Smooth muscle cell (in vitro differentiated cells): Measurements from ENCODE around the gene TMC1. TPM values are rescaled to one million over a fixed set of nuclear protein-coding genes. Genes with fewer than 3 reads are reported as not detected.

ENCODE experiments used
- DNase-seq: peaks from one replicate; lab custom pipeline; 2025; ENCODE audit not compliant: unreplicated experiment; lab: John Stamatoyannopoulos, UW
- H2AFZ ChIP-seq: fragments of 200-600 bp; sonication (generic); 2 replicates; pipeline ENCODE4 v1.6.0; 2016; ENCODE audit warnings: antibody characterized with exemption, low read depth, mild to moderate bottlenecking
- H3F3A ChIP-seq: fragments of 200-600 bp; sonication (generic); 2 replicates; pipeline ENCODE4 v1.6.0; 2017; ENCODE audit warnings: antibody characterized with exemption, low read depth
- H3K27ac ChIP-seq: fragments of 200-600 bp; sonication (generic); 2 replicates; pipeline ENCODE4 v1.5.1; 2016; ENCODE audit warnings: low read depth, mild to moderate bottlenecking
- H3K27me3 ChIP-seq: fragments of 200-600 bp; sonication (generic); 2 replicates; pipeline ENCODE4 v1.6.1; 2016; ENCODE audit warnings: low read depth, mild to moderate bottlenecking
- H3K36me3 ChIP-seq: fragments of 200-600 bp; sonication (generic); 2 replicates; pipeline ENCODE4 v1.5.1; 2016; ENCODE audit warnings: low read depth
- H3K4me1 ChIP-seq: fragments of 200-600 bp; sonication (generic); 2 replicates; pipeline ENCODE4 v1.5.1; 2016; ENCODE audit warnings: low read depth
- H3K4me2 ChIP-seq: fragments of 200-600 bp; sonication (generic); 2 replicates; pipeline ENCODE4 v1.6.0; 2016; ENCODE audit warnings: mild to moderate bottlenecking
- H3K4me3 ChIP-seq: fragments of 200-600 bp; sonication (generic); 2 replicates; pipeline ENCODE4 v1.5.1; 2016; ENCODE audit warnings: mild to moderate bottlenecking
- H3K79me2 ChIP-seq: fragments of 200-600 bp; sonication (generic); 2 replicates; pipeline ENCODE4 v1.6.0; 2016; ENCODE audit warnings: low read depth, mild to moderate bottlenecking
- H3K9ac ChIP-seq: fragments of 200-600 bp; sonication (generic); 2 replicates; pipeline ENCODE4 v1.6.0; 2016; ENCODE audit warnings: low read depth
- H3K9me3 ChIP-seq: fragments of 200-600 bp; sonication (generic); replicated peaks from 2 replicates; pipeline ENCODE4 v1.5.1; 2016; ENCODE audit warnings: low read depth
- H4K20me1 ChIP-seq: fragments of 200-600 bp; sonication (generic); 2 replicates; pipeline ENCODE4 v1.6.0; 2016; ENCODE audit warnings: low read depth
- CTCF ChIP-seq: fragments of 200-600 bp; sonication (generic); IDR thresholded peaks from 2 replicates; pipeline ENCODE4 v1.5.1; 2017; ENCODE audit warnings: borderline replicate concordance, mild to moderate bottlenecking, antibody characterized with exemption; ENCODE audit not compliant: insufficient read depth, poor library complexity, severe bottlenecking
- WGBS: methylation state at CpG from one replicate; pipeline ENCODE4 v1.1.7; 2016; ENCODE audit warnings: low lambda C conversion rate; 5-methylcytosine and 5-hydroxymethylcytosine counted together
- polyA plus RNA-seq: library from polyadenylated mRNA; unstranded; fragments of >200 nt; fragmentation: Nextera tagmentation; extraction: Ambion mirVana; gene quantifications from 2 replicates; pipeline ENCODE4 v1.2.1, GENCODE V29; 2016
- total RNA-seq: library from RNA; depleted of rRNA; stranded (reverse); fragments of >200 nt; gene quantifications from 2 replicates; pipeline ENCODE4 v1.2.3, GENCODE V29; 2014

TMC1 gene
- total and polyA plus RNA-seq, 2 experiments from 2014 or later = not detected

DNA sequence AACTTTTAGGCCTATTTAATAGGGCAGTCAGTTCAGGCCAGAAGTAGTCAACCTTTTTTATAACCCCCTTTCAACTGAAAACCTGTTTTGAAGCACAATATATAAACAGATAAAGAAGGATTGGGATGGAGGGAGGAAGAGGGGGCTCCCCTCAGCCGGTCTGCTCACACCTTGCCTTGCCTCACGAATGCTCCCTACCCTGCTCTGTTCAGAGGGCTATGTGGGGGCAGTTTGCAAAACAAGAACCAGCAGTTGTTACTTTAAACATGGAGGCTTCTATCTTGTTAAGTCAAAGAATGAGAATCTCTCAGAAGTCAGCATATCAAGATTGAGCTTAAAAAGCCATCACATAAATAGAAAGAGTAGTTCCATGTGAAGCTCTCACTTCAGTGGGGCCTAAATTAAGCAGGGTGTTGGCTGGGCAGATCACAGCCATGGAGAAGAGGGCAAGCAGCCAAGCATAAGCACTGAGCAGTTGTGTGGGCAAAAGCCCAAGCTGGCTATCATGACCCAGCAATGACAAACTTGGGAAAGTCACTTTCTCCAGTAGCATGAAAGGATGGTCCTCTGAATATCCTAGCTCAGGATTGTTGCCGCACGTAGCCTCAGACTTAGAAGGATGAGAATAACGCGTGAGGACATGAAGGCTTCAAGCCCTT lies 360.8 kb downstream of the TMC1 start:
- H3K27ac ChIP-seq = no peak overlapping the region
- no peak overlapping the region for H3K4me3 ChIP-seq
- H4K20me1 ChIP-seq = no peaks in the 10 kb centered on the region
- H3K9ac ChIP-seq = no peak overlapping the region
- no peaks in the 10 kb centered on the region for H3K36me3 ChIP-seq
- no peak for DNase-seq
- no peak for TF ChIP-seq CTCF
- H3K4me2 ChIP-seq = no peak overlapping the region
- no peaks in the 10 kb centered on the region for H3K79me2 ChIP-seq
- no peaks in the 10 kb centered on the region for H3K9me3 ChIP-seq
- H3K27me3 ChIP-seq = no peaks in the 10 kb centered on the region
- no peaks in the 10 kb centered on the region for H3K4me1 ChIP-seq
- no peak overlapping the region for H2AFZ ChIP-seq
- 94% methylated on average over 6 of the region's 6 CpGs for WGBS
- no peaks in the 10 kb centered on the region for H3F3A ChIP-seq

DNA sequence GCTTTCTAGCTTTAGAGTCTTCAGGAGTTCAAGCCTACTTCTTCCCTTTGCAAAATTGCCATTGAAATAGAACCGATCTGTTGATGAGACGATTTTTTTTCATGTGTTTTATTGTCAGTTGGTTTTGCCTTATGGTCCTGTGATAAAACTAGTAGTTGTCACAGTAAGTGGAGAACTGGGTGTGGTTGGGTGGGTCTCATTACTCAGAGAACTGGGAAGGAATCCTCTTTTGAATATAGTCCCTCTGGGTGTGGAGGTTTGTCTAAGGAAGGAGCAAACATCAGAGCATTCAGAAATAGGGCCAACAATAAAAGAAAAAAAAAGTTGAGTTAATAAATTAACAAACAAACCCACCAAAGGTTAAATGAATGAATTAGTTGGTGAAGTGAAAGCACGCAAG lies 362.5 kb downstream of the TMC1 start:
- no peak overlapping the region for H3K27ac ChIP-seq
- no peak for TF ChIP-seq CTCF
- no peak overlapping the region for H3K4me3 ChIP-seq
- H3K9me3 ChIP-seq = no peaks in the 10 kb centered on the region
- H3K27me3 ChIP-seq = no peaks in the 10 kb centered on the region
- no peaks in the 10 kb centered on the region for H4K20me1 ChIP-seq
- no peak overlapping the region for H3K9ac ChIP-seq
- no peak for DNase-seq
- H2AFZ ChIP-seq = no peak overlapping the region
- H3K79me2 ChIP-seq = no peaks in the 10 kb centered on the region
- no peak overlapping the region for H3K4me2 ChIP-seq
- H3F3A ChIP-seq = no peaks in the 10 kb centered on the region
- WGBS = 90% methylated on average over 3 of the region's 3 CpGs
- no peaks in the 10 kb centered on the region for H3K36me3 ChIP-seq
- no peaks in the 10 kb centered on the region for H3K4me1 ChIP-seq

DNA sequence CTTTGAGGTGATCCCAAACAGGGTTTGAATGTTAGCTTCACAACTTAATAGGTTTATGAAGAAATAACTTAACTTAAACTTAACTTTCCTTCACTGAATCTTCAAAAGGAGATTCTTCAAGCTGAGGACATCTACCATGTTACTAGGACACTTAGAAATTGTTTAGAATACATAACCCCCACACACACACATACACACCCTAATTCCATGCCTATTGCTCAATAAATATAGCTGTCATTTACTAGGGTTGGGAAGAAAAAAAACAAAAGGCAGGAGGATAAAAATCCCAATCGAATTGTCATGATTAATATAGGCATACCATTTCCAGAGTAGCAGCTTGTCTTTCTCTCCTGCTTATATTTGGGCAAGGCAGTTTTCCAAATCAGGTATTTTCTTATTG lies 363.1 kb downstream of the TMC1 start:
- Histone ChIP-seq H3K4me1 (no peaks in the 10 kb centered on the region), H4K20me1 (no peaks in the 10 kb centered on the region), H3K4me3 (no peak overlapping the region), H3K4me2 (no peak overlapping the region), H3K36me3 (no peaks in the 10 kb centered on the region), H3K27ac (no peak overlapping the region), H3K79me2 (no peaks in the 10 kb centered on the region), H3K27me3 (no peaks in the 10 kb centered on the region), H2AFZ (no peak overlapping the region), H3F3A (no peaks in the 10 kb centered on the region), H3K9me3 (no peaks in the 10 kb centered on the region), H3K9ac (no peak overlapping the region)
- 89% methylated on average over 1 of the region's 1 CpG for WGBS
- DNase-seq = no peak
- no peak for TF ChIP-seq CTCF

Other genes with a start within 250 kb of the TMC1 start
- gene ZFAND5, start 156.4 kb upstream of the TMC1 start, total RNA-seq = 244 and 251 TPM in 2 replicates
- 163 and 186 TPM in 2 replicates for gene ZFAND5, start 156.4 kb upstream of the TMC1 start, polyA plus RNA-seq